HepG2 (cell line): Measurements from ENCODE around the gene CTSZ. TPM values are rescaled to one million over a fixed set of nuclear protein-coding genes. Genes with fewer than 3 reads are reported as not detected.

ENCODE experiments used
- ATAC-seq: fragments of 200-7000 bp; cut with Tn5 transposase; 3 replicates; pipeline ENCODE4 v1.9.1; 2020; ENCODE audit warnings: mild to moderate bottlenecking, moderate library complexity
- BruUV-seq: library from RNA; stranded (reverse); fragments of 400-500 nt; replicated peaks from 2 replicates; lab custom pipeline; 2021; lab: Mats Ljungman, UMichigan
- CTCF ChIA-PET: fragments of 300-600 bp; formaldehyde crosslinking; extraction: SDS; loops from one replicate; lab custom pipeline; 2021; ENCODE audit warnings: low total read pairs, inconsistent platforms, low intra/inter-chr PET ratio; lab: Yijun Ruan, JAX
- POLR2A ChIA-PET: fragments of 350-600 bp; sonication (Branson Sonifier 250); formaldehyde crosslinking; loops from one replicate; lab custom pipeline; 2020; ENCODE audit warnings: antibody characterized with exemption, inconsistent platforms; lab: Yijun Ruan, JAX
- DNase-seq: peaks from one replicate; pipeline ENCODE4 v3.0.0-alpha.2; 2015; ENCODE audit warnings: low spot score
- FAIRE-seq: peaks from 3 replicates; lab custom pipeline; 2011; peaks lifted over from hg19 to GRCh38; lab: Jason Lieb, UNC
- H2AFZ ChIP-seq: one replicate; pipeline ENCODE4 v1.6.1; 2011; ENCODE audit warnings: low read length, inconsistent platforms
- H3K27ac ChIP-seq: fragments of 300-600 bp; 3 replicates; pipeline ENCODE4 v1.8.0; 2011; ENCODE audit warnings: mixed run types, mild to moderate bottlenecking, mixed read lengths, low read length, inconsistent platforms; ENCODE audit not compliant: insufficient read depth; ENCODE audit errors: extremely low read length
- H3K27me3 ChIP-seq, 2 experiments: fragments of 200-600 bp in 1 of 2; 2 replicates in 1 of 2; 3 replicates in 1 of 2; pipeline versions ENCODE4 v1.6.0 to v1.8.0; 2011; ENCODE audit warnings: low read length in 2 of 2, mild to moderate bottlenecking in 2 of 2, moderate library complexity in 2 of 2, inconsistent platforms in 1 of 2; ENCODE audit not compliant: insufficient read depth in 2 of 2, control insufficient read depth in 1 of 2
- H3K36me3 ChIP-seq, 2 experiments: fragments of 200-600 bp in 1 of 2; replicated peaks in 1 of 2; 2 replicates in 1 of 2; 3 replicates in 1 of 2; pipeline versions ENCODE4 v1.5.1 to v1.8.0; 2011; ENCODE audit warnings: low read length in 2 of 2, inconsistent platforms in 1 of 2; ENCODE audit not compliant: insufficient read depth in 2 of 2, control insufficient read depth in 1 of 2
- H3K4me1 ChIP-seq: 2 replicates; pipeline ENCODE4 v1.5.1; 2012; ENCODE audit warnings: low read length, inconsistent platforms; ENCODE audit not compliant: insufficient read depth
- H3K4me2 ChIP-seq: 2 replicates; pipeline ENCODE4 v1.6.0; 2011; ENCODE audit warnings: low read depth, low read length, inconsistent platforms
- H3K4me3 ChIP-seq, 3 experiments: fragments of 200-600 bp in 1 of 3; sonication (generic), shearing (Covaris generic) in 1 of 3; replicated peaks in 1 of 3; 2 replicates each; pipeline ENCODE4 v1.5.1; 2011 to 2016; ENCODE audit warnings: low read length in 3 of 3, inconsistent platforms in 2 of 3, low read depth in 2 of 3, mild to moderate bottlenecking in 2 of 3, control low read depth in 1 of 3, mixed read lengths in 1 of 3; ENCODE audit not compliant: insufficient read depth in 1 of 3
- H3K79me2 ChIP-seq: one replicate; pipeline ENCODE4 v1.6.1; 2011; ENCODE audit warnings: low read length, inconsistent platforms; ENCODE audit not compliant: insufficient read depth
- H3K9ac ChIP-seq: 2 replicates; pipeline ENCODE4 v1.6.0; 2011; ENCODE audit warnings: mild to moderate bottlenecking, low read depth, low read length, inconsistent platforms; ENCODE audit not compliant: insufficient read depth
- H3K9me3 ChIP-seq: 2 replicates; pipeline ENCODE4 v1.5.1; 2012; ENCODE audit warnings: mild to moderate bottlenecking, low read length
- H4K20me1 ChIP-seq: 2 replicates; pipeline ENCODE4 v1.6.0; 2011; ENCODE audit warnings: inconsistent platforms, mild to moderate bottlenecking, low read length, moderate library complexity; ENCODE audit not compliant: insufficient read depth
- ARNT2 ChIP-seq: sonication (generic); formaldehyde crosslinking; IDR thresholded peaks from 2 replicates; pipeline ENCODE4 v1.8.0; 2022; ENCODE audit warnings: mild to moderate bottlenecking, low read depth, missing genetic modification reagents, moderate library complexity
- CBFB ChIP-seq: sonication (generic); formaldehyde crosslinking; IDR thresholded peaks from 2 replicates; pipeline ENCODE4 v1.4.0; 2020; ENCODE audit warnings: missing genetic modification reagents
- FOXP4 ChIP-seq: sonication (generic); formaldehyde crosslinking; IDR thresholded peaks from 2 replicates; pipeline ENCODE4 v1.4.0; 2020; ENCODE audit warnings: missing genetic modification reagents
- JUNB ChIP-seq: sonication (generic); formaldehyde crosslinking; IDR thresholded peaks from 2 replicates; pipeline ENCODE4 v1.8.0; 2022; ENCODE audit warnings: missing genetic modification reagents, mild to moderate bottlenecking, borderline replicate concordance
- KDM1A ChIP-seq: IDR thresholded peaks from 2 replicates; pipeline ENCODE4 v1.6.1; 2016; ENCODE audit warnings: missing compliant biosample characterization
- KLF15 ChIP-seq: sonication (generic); formaldehyde crosslinking; IDR thresholded peaks from 2 replicates; pipeline ENCODE4 v1.8.1; 2023; ENCODE audit warnings: borderline replicate concordance, mild to moderate bottlenecking, inconsistent platforms, missing genetic modification reagents, mixed read lengths
- MLLT10 ChIP-seq: sonication (generic); formaldehyde crosslinking; IDR thresholded peaks from 2 replicates; pipeline ENCODE4 v1.4.0; 2020; ENCODE audit warnings: missing genetic modification reagents
- NFYB ChIP-seq: sonication (generic); formaldehyde crosslinking; IDR thresholded peaks from 2 replicates; pipeline ENCODE4 v1.4.0; 2020; ENCODE audit warnings: missing genetic modification reagents
- NR3C1 ChIP-seq: sonication (generic); formaldehyde crosslinking; IDR thresholded peaks from 2 replicates; pipeline ENCODE4 v1.4.0; 2020; ENCODE audit warnings: missing genetic modification reagents
- RFX5 ChIP-seq: IDR thresholded peaks from 2 replicates; pipeline ENCODE4 v1.6.1; 2011; ENCODE audit warnings: low read depth, low read length, improper control_type of control experiment
- YEATS4 ChIP-seq: sonication (generic); formaldehyde crosslinking; IDR thresholded peaks from 2 replicates; pipeline ENCODE4 v1.4.0; 2020; ENCODE audit warnings: missing genetic modification reagents, borderline replicate concordance
- ZNF256 ChIP-seq: sonication (generic); formaldehyde crosslinking; conservative IDR thresholded peaks from 2 replicates; pipeline ENCODE4 v1.4.0; 2020; ENCODE audit warnings: missing genetic modification reagents
- ZNF350 ChIP-seq: sonication (generic); formaldehyde crosslinking; IDR thresholded peaks from 2 replicates; pipeline ENCODE4 v1.4.0; 2020; ENCODE audit warnings: mild to moderate bottlenecking, low read depth, missing genetic modification reagents, borderline replicate concordance
- WGBS: methylation state at CpG from one replicate; pipeline ENCODE4 v1.1.6; 2017; ENCODE audit warnings: low lambda C conversion rate; 5-methylcytosine and 5-hydroxymethylcytosine counted together
- in situ Hi-C: cut with HindIII; loops from 2 replicates; pipeline ENCODE4 v1.10.0; 2017; ENCODE audit warnings: low pct_unique_long_range_greater_than_20kb; ENCODE audit not compliant: extremely low pct_ligation_motif_present
- intact Hi-C: fragments of 100-400 bp; cut with micrococcal nuclease; formaldehyde crosslinking; loops from one replicate; pipeline ENCODE4 v1.10.0; 2022; ENCODE audit not compliant: unreplicated experiment
- polyA plus RNA-seq, 8 experiments: library from polyadenylated mRNA; depleted of rRNA in 3 of 8; stranded (reverse) in 7 of 8; unstranded in 1 of 8; fragments of >200 nt; fragmentation: Illumina TruSeq in 4 of 8; extraction: Trizol in 4 of 8; gene quantifications; 2 replicates each; pipeline versions ENCODE4 v1.2.1 to v1.2.3, GENCODE V29; 2011 to 2016; ENCODE audit warnings: low read depth in 4 of 8, missing spikeins in 1 of 8, mixed read lengths in 1 of 8; ENCODE audit not compliant: insufficient read depth in 1 of 8
- total RNA-seq, 5 experiments: library from RNA; depleted of rRNA; stranded (reverse); fragments of >200 nt; fragmentation: Illumina TruSeq; extraction: Trizol; gene quantifications; 2 replicates each; pipeline ENCODE4 v1.2.3, GENCODE V29; 2016; ENCODE audit warnings: low read depth in 1 of 5
- TF ChIP-seq, protein P1 (sequence below): IDR thresholded peaks from 2 replicates; pipeline ENCODE4 v1.6.1; 2016; ENCODE audit warnings: low read depth
- TF ChIP-seq, protein P2 (sequence below): sonication (generic); formaldehyde crosslinking; IDR thresholded peaks from 2 replicates; pipeline ENCODE4 v1.4.0; 2020; ENCODE audit warnings: mild to moderate bottlenecking, missing genetic modification reagents

CTSZ gene
- total and polyA plus RNA-seq, 2 of the 13 experiments (the other 11 are each of a cell fraction or from before 2014, with no cell fraction given), result 0.33 TPM; not detected in 1

DNA sequence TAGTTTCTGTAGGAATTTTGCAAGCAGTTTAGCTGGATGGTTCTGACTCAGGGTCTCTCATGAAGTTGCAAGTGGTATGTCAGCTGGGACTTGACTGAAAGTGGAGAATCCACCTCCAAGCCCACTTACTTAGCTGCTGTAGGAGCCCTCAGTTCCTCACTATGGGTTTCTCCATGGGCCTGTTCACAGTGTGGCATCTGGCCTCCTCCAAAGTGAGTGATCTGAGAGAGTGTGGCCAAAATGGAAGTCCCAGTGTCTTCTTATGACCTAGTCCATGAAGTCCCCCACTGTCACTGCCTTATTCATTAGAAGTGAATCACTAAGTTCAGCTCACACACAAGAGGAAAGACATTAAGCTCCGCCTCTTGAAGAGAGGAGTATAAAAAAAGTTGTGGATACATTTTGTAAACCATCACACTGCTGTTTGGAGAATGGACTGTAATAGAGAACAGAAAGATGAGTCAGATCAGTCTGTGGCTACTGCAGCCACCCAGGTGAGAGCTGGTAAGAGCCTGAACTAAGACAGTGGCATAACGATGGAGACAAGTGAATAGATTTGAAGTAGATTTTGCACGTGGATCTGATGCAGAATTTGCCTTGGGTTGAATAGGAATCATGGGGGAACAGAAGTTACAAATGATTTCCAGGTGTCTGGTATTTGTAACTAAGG, 30.9 kb downstream of the CTSZ start:
- Histone ChIP-seq H3K9ac (no peak overlapping the region), H3K4me3 (no peak overlapping the region), H2AFZ (no peak overlapping the region), H3K27ac (no peak overlapping the region), H3K9me3 (peaks cover 15% of the 10 kb centered on the region), H3K4me1 (peaks cover 16% of the 10 kb centered on the region), H3K36me3 (no peaks in the 10 kb centered on the region), H3K79me2 (no peaks in the 10 kb centered on the region), H4K20me1 (no peaks in the 10 kb centered on the region), H3K4me2 (no peak overlapping the region), H3K27me3 (peaks cover 0 to 11% of the 10 kb centered on the region in 2 experiments; a peak in 2 of 5 replicates)
- ATAC-seq (no peak), FAIRE-seq (no peak), DNase-seq (no peak)
- ChIA-PET POLR2A (interaction anchor here (2.1 kb wide), 1 partner anchor 56 kb away, joined by 6 read pairs; the partner anchor contains the start of gene ATP5F1E), CTCF (no interaction called here)
- in situ Hi-C loops (no loop called here), intact Hi-C loops (no loop called here)
- no TSS peak for BruUV-seq
- WGBS, result 40% methylated on average over 3 of the region's 3 CpGs
- TF ChIP-seq NFYB (no peak), NR3C1 (no peak), RFX5 (no peak), ZNF350 (CRISPR knock-in tag) (no peak), YEATS4 (CRISPR knock-in tag) (no peak), ZNF256 (CRISPR knock-in tag) (no peak)

GRCh38 chr20:58975353-58975752, 31.7 kb downstream of the CTSZ start:
- BruUV-seq, result no TSS peak
- no peaks in the 10 kb centered on the region for H4K20me1 ChIP-seq
- ATAC-seq, result no peak
- POLR2A ChIA-PET, result interaction anchor here (2.1 kb wide), 1 partner anchor 57 kb away, joined by 6 read pairs; the partner anchor contains the start of gene ATP5F1E
- WGBS, result 8% methylated on average over 1 of the region's 1 CpG
- H3K9me3 ChIP-seq, result peaks cover 15% of the 10 kb centered on the region
- no peak overlapping the region for H3K27ac ChIP-seq
- no peak overlapping the region for H2AFZ ChIP-seq
- no peak overlapping the region for H3K9ac ChIP-seq
- H3K4me2 ChIP-seq, result no peak overlapping the region
- H3K4me1 ChIP-seq, result peaks cover 11% of the 10 kb centered on the region
- CTCF ChIA-PET, result no interaction called here
- DNase-seq, result no peak
- in situ Hi-C loops (no loop called here), intact Hi-C loops (no loop called here)
- H3K27me3 ChIP-seq, result peaks cover 0 to 13% of the 10 kb centered on the region in 2 experiments; a peak in 2 of 5 replicates
- no peak overlapping the region for H3K4me3 ChIP-seq
- no peaks in the 10 kb centered on the region for H3K79me2 ChIP-seq
- H3K36me3 ChIP-seq, result no peaks in the 10 kb centered on the region
- no peak for FAIRE-seq
- TF ChIP-seq, protein P1, sequence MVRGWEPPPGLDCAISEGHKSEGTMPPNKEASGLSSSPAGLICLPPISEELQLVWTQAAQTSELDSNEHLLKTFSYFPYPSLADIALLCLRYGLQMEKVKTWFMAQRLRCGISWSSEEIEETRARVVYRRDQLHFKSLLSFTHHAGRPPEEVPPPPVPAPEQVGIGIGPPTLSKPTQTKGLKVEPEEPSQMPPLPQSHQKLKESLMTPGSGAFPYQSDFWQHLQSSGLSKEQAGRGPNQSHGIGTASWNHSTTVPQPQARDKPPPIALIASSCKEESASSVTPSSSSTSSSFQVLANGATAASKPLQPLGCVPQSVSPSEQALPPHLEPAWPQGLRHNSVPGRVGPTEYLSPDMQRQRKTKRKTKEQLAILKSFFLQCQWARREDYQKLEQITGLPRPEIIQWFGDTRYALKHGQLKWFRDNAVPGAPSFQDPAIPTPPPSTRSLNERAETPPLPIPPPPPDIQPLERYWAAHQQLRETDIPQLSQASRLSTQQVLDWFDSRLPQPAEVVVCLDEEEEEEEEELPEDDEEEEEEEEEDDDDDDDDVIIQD (CRISPR knock-in tag), result no peak
- TF ChIP-seq, protein P2, sequence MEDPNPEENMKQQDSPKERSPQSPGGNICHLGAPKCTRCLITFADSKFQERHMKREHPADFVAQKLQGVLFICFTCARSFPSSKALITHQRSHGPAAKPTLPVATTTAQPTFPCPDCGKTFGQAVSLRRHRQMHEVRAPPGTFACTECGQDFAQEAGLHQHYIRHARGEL (CRISPR knock-in tag), result no peak
- TF ChIP-seq FOXP4 (CRISPR knock-in tag) (no peak), JUNB (CRISPR knock-in tag) (no peak), CBFB (CRISPR knock-in tag) (no peak), ARNT2 (CRISPR knock-in tag) (no peak), MLLT10 (CRISPR knock-in tag) (no peak), KDM1A (CRISPR knock-in tag) (no peak), KLF15 (CRISPR knock-in tag) (no peak)
